ENCODE data around the gene INCENP.

The INCENP gene

DNA sequence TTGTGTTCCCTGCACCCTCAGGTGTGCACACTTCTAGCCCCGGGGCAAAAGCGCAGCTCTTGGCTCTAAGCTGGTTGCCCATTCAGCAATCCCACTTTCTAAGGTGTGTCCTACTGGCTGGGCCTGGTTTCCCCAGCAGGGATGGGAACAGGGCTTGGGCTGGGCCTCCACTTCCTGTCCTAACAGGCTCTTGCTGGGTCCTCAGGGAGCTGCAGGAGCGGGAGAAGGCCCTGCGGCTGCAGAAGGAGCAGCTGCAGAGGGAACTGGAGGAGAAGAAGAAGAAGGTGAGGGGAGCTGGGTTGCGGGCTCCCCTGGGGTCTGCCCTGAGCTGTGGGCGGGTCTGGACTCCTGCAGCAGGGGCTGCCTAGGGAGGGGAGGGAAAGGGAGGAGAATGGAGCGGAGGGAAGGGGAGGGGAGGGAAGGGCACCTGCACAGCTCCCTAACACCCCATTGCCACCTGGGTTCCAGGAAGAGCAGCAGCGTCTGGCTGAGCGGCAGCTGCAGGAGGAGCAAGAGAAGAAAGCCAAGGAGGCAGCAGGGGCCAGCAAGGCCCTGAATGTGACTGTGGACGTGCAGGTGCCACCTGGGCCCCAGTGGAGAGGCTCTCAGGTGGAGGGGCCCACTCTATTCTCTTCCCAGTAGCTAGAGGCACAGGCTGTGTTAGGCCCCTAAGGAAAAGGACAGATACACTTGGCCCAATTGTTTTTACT is 24.6 kb downstream of the INCENP start:
- Mint-ChIP-seq H3K9me3 (no peaks in the 10 kb centered on the region), H3K27me3 (no peaks in the 10 kb centered on the region), H3K4me1 (peaks cover 4% of the 10 kb centered on the region), H3K27ac (ENCODE audit: low read depth) (no peak overlapping the region), H3K4me3 (no peak overlapping the region), H3K36me3 (ENCODE audit: insufficient read depth) (peaks cover 14% of the 10 kb centered on the region)
- no peak for ATAC-seq (replicated peaks; ENCODE audit: extremely low read depth, poor library complexity, severe bottlenecking)
- DNase-seq (ENCODE audit: low spot score in 2 of 2) = peak in 1 of 2 donors; percentile 4

DNA sequence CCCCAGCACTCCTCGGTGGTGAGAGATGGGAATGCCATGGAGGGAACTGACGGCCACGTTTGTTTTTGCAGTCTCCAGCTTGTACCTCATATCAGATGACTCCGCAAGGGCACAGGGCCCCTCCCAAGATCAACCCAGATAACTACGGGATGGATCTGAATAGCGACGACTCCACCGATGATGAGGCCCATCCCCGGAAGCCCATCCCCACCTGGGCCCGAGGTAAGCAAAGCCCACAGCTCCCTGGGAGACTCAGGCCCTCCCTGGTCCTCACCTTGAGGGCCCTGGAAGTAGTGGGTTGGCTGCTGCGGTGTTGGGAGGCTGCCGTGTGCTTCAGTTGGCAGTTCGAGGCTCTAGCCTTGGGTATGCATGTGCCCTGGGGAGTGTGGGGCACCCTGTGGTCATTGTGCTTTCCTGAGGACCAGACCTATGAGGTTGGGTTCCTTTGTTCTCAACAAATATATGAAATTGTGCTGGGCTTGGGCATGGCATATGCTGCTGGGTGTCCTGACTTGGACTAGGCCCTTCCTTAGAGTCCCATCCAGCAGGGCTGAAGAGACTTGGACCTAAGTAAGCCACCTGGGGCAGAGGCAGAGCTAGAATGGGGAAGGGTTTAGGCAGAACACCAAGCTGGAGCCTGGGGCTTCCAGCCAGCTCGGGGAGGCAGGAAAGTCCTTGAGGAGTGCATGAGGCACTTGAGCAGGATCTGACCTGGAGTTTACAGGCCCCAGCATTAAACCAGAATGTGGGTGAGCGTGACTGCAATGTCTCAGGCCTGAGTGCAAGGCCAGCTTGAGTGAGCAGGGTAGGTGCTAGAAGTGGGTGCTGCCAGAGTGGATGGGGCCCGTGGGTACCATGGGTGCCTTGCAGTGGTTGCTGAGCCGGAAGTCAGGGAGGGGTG is 26.4 kb downstream of the INCENP start:
- Mint-ChIP-seq H3K4me3 (no peak overlapping the region), H3K27ac (ENCODE audit: low read depth) (no peak overlapping the region), H3K36me3 (ENCODE audit: insufficient read depth) (peaks cover 14% of the 10 kb centered on the region), H3K4me1 (peaks cover 4% of the 10 kb centered on the region), H3K9me3 (no peaks in the 10 kb centered on the region), H3K27me3 (no peaks in the 10 kb centered on the region)
- ATAC-seq (replicated peaks; ENCODE audit: extremely low read depth, poor library complexity, severe bottlenecking) = no peak
- peak in 1 of 2 donors; percentile 7 for DNase-seq (ENCODE audit: low spot score in 2 of 2)

DNA sequence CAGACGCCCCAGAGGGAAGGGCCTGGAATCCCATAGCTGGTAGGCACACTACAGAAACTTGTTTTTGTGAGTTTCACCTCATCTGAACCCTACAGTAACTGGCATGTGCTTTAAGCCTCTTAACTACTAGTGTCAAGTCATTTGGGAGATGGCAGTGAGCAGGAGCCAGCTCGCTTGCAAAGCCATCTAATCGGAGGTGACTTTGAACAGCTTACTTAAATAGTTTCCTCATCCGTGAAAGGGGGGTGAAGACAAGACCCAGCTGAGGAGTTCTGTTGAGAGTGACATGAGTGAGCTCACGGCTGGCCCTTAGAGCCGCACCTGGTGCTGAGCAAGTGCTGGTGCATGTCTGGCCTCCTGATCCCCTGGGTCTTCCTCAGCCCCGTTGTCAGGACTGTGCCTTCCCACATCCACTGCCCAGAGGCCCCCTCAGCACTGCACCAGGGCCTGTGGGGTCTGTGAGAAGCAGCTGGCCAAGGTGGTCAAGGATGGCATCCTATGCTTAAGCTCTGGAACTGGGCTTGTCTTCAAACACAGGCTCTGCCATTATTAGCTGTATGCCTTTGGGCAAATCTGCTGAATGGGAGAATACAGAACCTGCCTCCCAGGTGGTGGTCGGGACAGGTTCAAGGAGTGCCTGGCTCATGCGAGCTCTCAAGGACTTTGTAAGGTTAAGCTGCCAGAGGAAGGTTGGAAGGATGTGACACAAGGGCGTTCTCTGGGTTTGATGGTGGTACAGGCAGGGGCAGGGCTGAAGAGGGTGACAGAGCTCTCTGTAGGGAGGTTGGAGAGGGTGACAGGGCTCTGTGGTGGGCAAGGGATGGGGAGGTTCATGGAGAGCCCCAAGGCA is 27.3 kb downstream of the INCENP start:
- DNase-seq (ENCODE audit: low spot score in 2 of 2) = peak in 1 of 2 donors; percentile 3
- no peak overlapping the region for H3K27ac Mint-ChIP-seq (ENCODE audit: low read depth)
- H3K36me3 Mint-ChIP-seq (ENCODE audit: insufficient read depth) = peaks cover 14% of the 10 kb centered on the region
- no peak overlapping the region for H3K4me3 Mint-ChIP-seq
- no peak for ATAC-seq (replicated peaks; ENCODE audit: extremely low read depth, poor library complexity, severe bottlenecking)
- H3K27me3 Mint-ChIP-seq = no peaks in the 10 kb centered on the region
- H3K4me1 Mint-ChIP-seq = peaks cover 4% of the 10 kb centered on the region
- no peaks in the 10 kb centered on the region for H3K9me3 Mint-ChIP-seq

GRCh38 chr11:62151737-62152102 is 27.9 kb downstream of the INCENP start:
- Mint-ChIP-seq H3K4me3 (no peak overlapping the region), H3K27me3 (no peaks in the 10 kb centered on the region), H3K9me3 (no peaks in the 10 kb centered on the region), H3K36me3 (ENCODE audit: insufficient read depth) (peaks cover 9% of the 10 kb centered on the region), H3K27ac (ENCODE audit: low read depth) (no peak overlapping the region), H3K4me1 (no peaks in the 10 kb centered on the region)
- DNase-seq (ENCODE audit: low spot score in 2 of 2) (peak in 1 of 2 donors; percentile 10), ATAC-seq (replicated peaks; ENCODE audit: extremely low read depth, poor library complexity, severe bottlenecking) (no peak)

GRCh38 chr11:62152245-62153086 is 28.7 kb downstream of the INCENP start:
- no peaks in the 10 kb centered on the region for H3K4me1 Mint-ChIP-seq
- no peak for ATAC-seq (replicated peaks; ENCODE audit: extremely low read depth, poor library complexity, severe bottlenecking)
- DNase-seq (ENCODE audit: low spot score in 2 of 2) = peak in 1 of 2 donors; percentile 9
- no peak overlapping the region for H3K27ac Mint-ChIP-seq (ENCODE audit: low read depth)
- no peaks in the 10 kb centered on the region for H3K9me3 Mint-ChIP-seq
- peaks cover 7% of the 10 kb centered on the region for H3K36me3 Mint-ChIP-seq (ENCODE audit: insufficient read depth)
- H3K4me3 Mint-ChIP-seq = no peak overlapping the region
- no peaks in the 10 kb centered on the region for H3K27me3 Mint-ChIP-seq

GRCh38 chr11:62153087-62153395 is 29.2 kb downstream of the INCENP start:
- Mint-ChIP-seq H3K4me3 (no peak overlapping the region), H3K27ac (ENCODE audit: low read depth) (no peak overlapping the region), H3K9me3 (no peaks in the 10 kb centered on the region), H3K36me3 (ENCODE audit: insufficient read depth) (peaks cover 7% of the 10 kb centered on the region), H3K4me1 (no peaks in the 10 kb centered on the region), H3K27me3 (no peaks in the 10 kb centered on the region)
- no peak for ATAC-seq (replicated peaks; ENCODE audit: extremely low read depth, poor library complexity, severe bottlenecking)
- no peak for DNase-seq (ENCODE audit: low spot score in 2 of 2)

- peaks cover under 1% of the 10 kb centered on the region for H3K27me3 Mint-ChIP-seq
- H3K4me3 Mint-ChIP-seq = no peak overlapping the region
- ATAC-seq (replicated peaks; ENCODE audit: extremely low read depth, poor library complexity, severe bottlenecking) (no peak), DNase-seq (ENCODE audit: low spot score in 2 of 2) (no peak)
- no peaks in the 10 kb centered on the region for H3K9me3 Mint-ChIP-seq
- H3K27ac Mint-ChIP-seq (ENCODE audit: low read depth) = no peak overlapping the region
- H3K4me1 Mint-ChIP-seq = no peaks in the 10 kb centered on the region
- H3K36me3 Mint-ChIP-seq (ENCODE audit: insufficient read depth) = peaks cover 7% of the 10 kb centered on the region
Observed at GRCh38 chr11:62153617-62154016, 29.8 kb downstream of the INCENP start.

DNA sequence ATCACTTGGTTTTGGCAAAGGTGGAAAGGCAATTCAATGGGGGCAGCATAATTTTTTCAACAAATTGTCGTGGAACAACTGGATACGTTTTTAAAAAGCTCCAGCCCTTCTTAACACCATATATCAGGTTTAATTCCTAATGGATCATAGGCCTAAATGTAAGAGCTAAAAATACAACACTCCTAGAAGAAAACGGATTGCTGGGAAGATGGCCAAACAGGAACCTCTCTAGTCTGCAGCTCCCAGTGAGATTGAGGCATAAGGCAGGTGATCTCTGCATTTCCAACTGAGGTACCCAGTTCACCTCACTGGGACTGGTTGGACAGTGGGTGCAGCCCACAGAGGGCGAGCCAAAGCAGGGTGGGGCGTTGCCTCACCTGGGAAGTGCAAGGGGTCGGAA is 33.8 kb downstream of the INCENP start:
- Mint-ChIP-seq H3K9me3 (no peaks in the 10 kb centered on the region), H3K27me3 (peaks cover 40% of the 10 kb centered on the region)
- no peak for ATAC-seq (replicated peaks; ENCODE audit: extremely low read depth, poor library complexity, severe bottlenecking)

DNA sequence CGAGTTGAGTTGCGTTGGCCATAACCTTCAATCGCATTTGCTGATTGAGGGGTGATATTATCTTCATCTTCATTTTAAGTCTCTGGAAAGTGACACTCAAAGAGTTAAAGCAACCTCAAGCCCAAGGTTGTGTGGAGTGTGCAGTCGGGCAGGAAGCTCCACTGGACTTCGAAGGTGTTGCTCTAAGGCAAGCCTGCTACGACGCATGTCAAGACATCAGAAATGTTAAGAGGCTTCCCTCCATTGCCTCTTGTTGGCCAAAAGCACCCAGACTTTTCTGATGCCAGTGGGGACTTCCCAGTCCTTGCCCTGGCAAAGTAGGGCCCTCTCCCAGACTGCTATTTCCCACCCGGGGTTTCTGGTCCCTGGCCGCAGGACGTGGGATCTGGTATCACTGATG is 42.6 kb downstream of the INCENP start:
- H3K27me3 Mint-ChIP-seq = peaks cover 71% of the 10 kb centered on the region
- H3K4me1 Mint-ChIP-seq = no peaks in the 10 kb centered on the region

More for the DNA sequence above, 33.8 kb downstream of the INCENP start:
- Mint-ChIP-seq H3K4me1 (no peaks in the 10 kb centered on the region), H3K36me3 (ENCODE audit: insufficient read depth) (no peaks in the 10 kb centered on the region), H3K4me3 (no peak overlapping the region), H3K27ac (ENCODE audit: low read depth) (no peak overlapping the region)
- DNase-seq (ENCODE audit: low spot score in 2 of 2) = peak in 1 of 2 donors; percentile 3

GRCh38 chr11:62169448-62169847 is 45.6 kb downstream of the INCENP start:
- no peaks in the 10 kb centered on the region for H3K4me1 Mint-ChIP-seq
- H3K27ac Mint-ChIP-seq (ENCODE audit: low read depth) = no peak overlapping the region
- H3K27me3 Mint-ChIP-seq = peaks cover 81% of the 10 kb centered on the region
- no peaks in the 10 kb centered on the region for H3K9me3 Mint-ChIP-seq
- no peak overlapping the region for H3K4me3 Mint-ChIP-seq
- DNase-seq (ENCODE audit: low spot score in 2 of 2) (no peak), ATAC-seq (replicated peaks; ENCODE audit: extremely low read depth, poor library complexity, severe bottlenecking) (no peak)
- H3K36me3 Mint-ChIP-seq (ENCODE audit: insufficient read depth) = no peaks in the 10 kb centered on the region

More for the DNA sequence above, 42.6 kb downstream of the INCENP start:
- H3K9me3 Mint-ChIP-seq = no peaks in the 10 kb centered on the region
- H3K36me3 Mint-ChIP-seq (ENCODE audit: insufficient read depth) = no peaks in the 10 kb centered on the region
- no peak for DNase-seq (ENCODE audit: low spot score in 2 of 2)
- no peak for ATAC-seq (replicated peaks; ENCODE audit: extremely low read depth, poor library complexity, severe bottlenecking)
- H3K27ac Mint-ChIP-seq (ENCODE audit: low read depth) = no peak overlapping the region
- H3K4me3 Mint-ChIP-seq = no peak overlapping the region

GRCh38 chr11:62169935-62170334 is 46.1 kb downstream of the INCENP start:
- Mint-ChIP-seq H3K27ac (ENCODE audit: low read depth) (no peak overlapping the region), H3K36me3 (ENCODE audit: insufficient read depth) (no peaks in the 10 kb centered on the region), H3K4me3 (no peak overlapping the region), H3K27me3 (peaks cover 81% of the 10 kb centered on the region), H3K9me3 (no peaks in the 10 kb centered on the region), H3K4me1 (no peaks in the 10 kb centered on the region)
- ATAC-seq (replicated peaks; ENCODE audit: extremely low read depth, poor library complexity, severe bottlenecking) = no peak
- DNase-seq (ENCODE audit: low spot score in 2 of 2) = no peak

- ATAC-seq (replicated peaks; ENCODE audit: extremely low read depth, poor library complexity, severe bottlenecking) (peak; percentile 67), DNase-seq (ENCODE audit: low spot score in 2 of 2) (peak; percentile 59)
- Mint-ChIP-seq H3K9me3 (no peaks in the 10 kb centered on the region), H3K4me1 (no peaks in the 10 kb centered on the region), H3K4me3 (no peak overlapping the region), H3K27ac (ENCODE audit: low read depth) (no peak overlapping the region), H3K36me3 (ENCODE audit: insufficient read depth) (no peaks in the 10 kb centered on the region), H3K27me3 (peaks cover 87% of the 10 kb centered on the region)
Observed at GRCh38 chr11:62171261-62171723, 47.5 kb downstream of the INCENP start.
